Peyer's patch (tissue), 4 donors: ENCODE results near the gene SOX13.

Experiments
- POLR2A ChIP-seq, 2 donors: fragments of 450-650 bp; IDR thresholded peaks; one replicate each; pipeline ENCODE4 v1.5.1; 2017; ENCODE audit warnings: antibody characterized with exemption in 2 of 2, mild to moderate bottlenecking in 2 of 2, moderate library complexity in 2 of 2
- TF ChIP-seq, protein P1 (sequence below), 6 experiments: fragments of 450-650 bp in 4 of 6; fragments of 200-600 bp in 2 of 6; sonication (generic) in 1 of 6; IDR thresholded peaks; one replicate each; pipeline ENCODE4 v1.5.1; 2017 to 2019; ENCODE audit warnings: antibody characterized with exemption in 6 of 6, mild to moderate bottlenecking in 3 of 6, moderate library complexity in 1 of 6

DNA sequence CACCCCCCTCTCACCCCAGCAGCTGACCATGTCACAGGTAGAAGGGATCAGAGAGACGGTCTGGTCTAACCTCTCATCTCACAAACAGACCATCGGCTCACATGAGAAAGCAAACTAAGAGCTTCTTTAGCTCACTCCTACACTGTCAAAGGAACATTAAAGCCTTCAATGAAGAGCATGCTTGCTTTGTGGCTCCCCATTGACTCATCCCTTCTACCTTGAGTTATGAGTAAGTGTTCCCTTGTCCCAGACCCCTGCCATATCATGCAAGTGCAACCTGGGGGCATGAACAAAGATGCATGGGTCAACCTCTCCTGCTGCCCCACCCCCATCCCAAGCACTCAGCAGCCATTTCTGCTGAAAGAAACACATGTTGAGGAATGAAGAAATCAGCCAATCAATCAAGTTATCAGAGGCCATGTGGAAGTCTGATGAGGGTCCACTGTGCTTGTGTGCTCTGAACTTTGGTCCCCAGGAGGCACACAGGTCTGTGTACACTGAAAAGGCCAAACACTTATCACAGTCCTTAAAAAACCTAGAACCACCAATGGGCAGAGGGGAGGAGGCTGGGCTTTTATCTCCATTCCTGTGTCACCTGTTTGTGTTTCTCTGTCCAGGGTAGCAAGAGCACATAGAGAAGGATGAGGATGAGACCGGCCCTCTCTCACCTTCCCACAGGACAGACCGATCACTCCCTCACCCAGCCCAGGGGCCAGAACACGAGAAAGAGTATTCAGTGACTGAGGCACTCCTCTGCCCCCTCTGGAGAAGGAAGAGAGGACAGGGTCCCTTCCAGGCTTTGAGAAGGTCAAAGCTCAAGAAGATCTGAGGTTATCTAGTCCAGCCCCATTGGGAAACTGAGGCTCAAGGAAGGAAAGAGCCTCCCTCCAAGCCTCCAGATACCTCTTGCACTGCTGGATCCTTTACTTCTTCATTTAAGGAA is 69.4 kb downstream of the SOX13 start:
- TF ChIP-seq, protein P1, sequence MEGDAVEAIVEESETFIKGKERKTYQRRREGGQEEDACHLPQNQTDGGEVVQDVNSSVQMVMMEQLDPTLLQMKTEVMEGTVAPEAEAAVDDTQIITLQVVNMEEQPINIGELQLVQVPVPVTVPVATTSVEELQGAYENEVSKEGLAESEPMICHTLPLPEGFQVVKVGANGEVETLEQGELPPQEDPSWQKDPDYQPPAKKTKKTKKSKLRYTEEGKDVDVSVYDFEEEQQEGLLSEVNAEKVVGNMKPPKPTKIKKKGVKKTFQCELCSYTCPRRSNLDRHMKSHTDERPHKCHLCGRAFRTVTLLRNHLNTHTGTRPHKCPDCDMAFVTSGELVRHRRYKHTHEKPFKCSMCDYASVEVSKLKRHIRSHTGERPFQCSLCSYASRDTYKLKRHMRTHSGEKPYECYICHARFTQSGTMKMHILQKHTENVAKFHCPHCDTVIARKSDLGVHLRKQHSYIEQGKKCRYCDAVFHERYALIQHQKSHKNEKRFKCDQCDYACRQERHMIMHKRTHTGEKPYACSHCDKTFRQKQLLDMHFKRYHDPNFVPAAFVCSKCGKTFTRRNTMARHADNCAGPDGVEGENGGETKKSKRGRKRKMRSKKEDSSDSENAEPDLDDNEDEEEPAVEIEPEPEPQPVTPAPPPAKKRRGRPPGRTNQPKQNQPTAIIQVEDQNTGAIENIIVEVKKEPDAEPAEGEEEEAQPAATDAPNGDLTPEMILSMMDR (IDR thresholded peaks at IDR 0.05), result no peak
- TF ChIP-seq POLR2A (IDR thresholded peaks at IDR 0.05), result no peak
